Uterus (tissue), 2 donors: ENCODE measurements around the gene ITGAD.

ENCODE experiments used
- CTCF ChIP-seq, 4 experiments: fragments of 200-600 bp in 2 of 4; fragments of 450-650 bp in 2 of 4; sonication (generic) in 2 of 4; IDR thresholded peaks; one replicate each; pipeline ENCODE4 v1.5.1; 2016 to 2019; ENCODE audit warnings: antibody characterized with exemption in 4 of 4, mild to moderate bottlenecking in 2 of 4, moderate library complexity in 1 of 4
- POLR2A ChIP-seq, 2 donors: fragments of 450-650 bp; IDR thresholded peaks; one replicate each; pipeline ENCODE4 v1.6.1; 2016; ENCODE audit warnings: antibody characterized with exemption in 2 of 2, mild to moderate bottlenecking in 1 of 2, moderate library complexity in 1 of 2

GRCh38 chr16:31393056-31393455, at the start of gene ITGAD:
- TF ChIP-seq CTCF (IDR thresholded peaks at IDR 0.05), result no peak
- TF ChIP-seq POLR2A (IDR thresholded peaks at IDR 0.05), result no peak
